Measurements from ENCODE around the gene FANCD2. TPM values are rescaled to one million over a fixed set of nuclear protein-coding genes. Genes with fewer than 3 reads are reported as not detected.
"Not testable (repeated sequence)": the region's sequence is repeated elsewhere in the genome, so short reads cannot be mapped to it uniquely, and the experiment has no call there.

FANCD2 gene
- total RNA-seq, 3 donors from 2014 or later = 3.8 to 12.9 (median 5.4) TPM

GRCh38 chr3:10088256-10088655 is 62.0 kb downstream of the FANCD2 start:
- Histone ChIP-seq H3K9me3 (no peaks in the 10 kb centered on the region), H3K4me3 (no peak overlapping the region), H3K36me3 (ENCODE audit: low read depth) (no peaks in the 10 kb centered on the region), H3K4me1 (ENCODE audit: low read depth) (no peaks in the 10 kb centered on the region)
- DNase-seq (no peak), ATAC-seq (no peak)
- no peak for TF ChIP-seq CTCF (IDR thresholded peaks at IDR 0.05)
- intact Hi-C loops (cut with DNase I, micrococcal nuclease) = no loop called here

- ATAC-seq (peak; percentile 82), DNase-seq (peak in 1 of 3 donors; percentile 30)
- H3K9me3 ChIP-seq = no peaks in the 10 kb centered on the region
- H3K4me1 ChIP-seq (ENCODE audit: low read depth) = no peaks in the 10 kb centered on the region
- intact Hi-C loops (cut with DNase I, micrococcal nuclease) = no loop called here
- H3K36me3 ChIP-seq (ENCODE audit: low read depth) = no peaks in the 10 kb centered on the region
- no peak for TF ChIP-seq CTCF (IDR thresholded peaks at IDR 0.05)
- no peak overlapping the region for H3K4me3 ChIP-seq
Measured at GRCh38 chr3:10090179-10090578, 63.9 kb downstream of the FANCD2 start.

GRCh38 chr3:10090774-10091173 is 64.5 kb downstream of the FANCD2 start:
- H3K36me3 ChIP-seq (ENCODE audit: low read depth); ATAC-seq; H3K9me3 ChIP-seq; DNase-seq; H3K4me1 ChIP-seq (ENCODE audit: low read depth); intact Hi-C loops (cut with DNase I, micrococcal nuclease); H3K4me3 ChIP-seq: not testable (repeated sequence)

- not testable (repeated sequence) for ATAC-seq
Measured at GRCh38 chr3:10091387-10091786, 65.2 kb downstream of the FANCD2 start.

GRCh38 chr3:10093678-10094077 is 67.4 kb downstream of the FANCD2 start:
- intact Hi-C loops (cut with DNase I, micrococcal nuclease) = no loop called here
- DNase-seq (no peak), ATAC-seq (no peak)
- Histone ChIP-seq H3K4me1 (ENCODE audit: low read depth) (no peaks in the 10 kb centered on the region), H3K9me3 (no peaks in the 10 kb centered on the region), H3K36me3 (ENCODE audit: low read depth) (no peaks in the 10 kb centered on the region), H3K4me3 (no peak overlapping the region)
- TF ChIP-seq CTCF (IDR thresholded peaks at IDR 0.05) = no peak

More at GRCh38 chr3:10091387-10091786, 65.2 kb downstream of the FANCD2 start:
- H3K4me1 ChIP-seq (ENCODE audit: low read depth); DNase-seq; H3K9me3 ChIP-seq; intact Hi-C loops (cut with DNase I, micrococcal nuclease); H3K4me3 ChIP-seq; H3K36me3 ChIP-seq (ENCODE audit: low read depth): not testable (repeated sequence)

GRCh38 chr3:10099041-10099440 is 72.8 kb downstream of the FANCD2 start:
- no peak for DNase-seq
- Histone ChIP-seq H3K4me1 (ENCODE audit: low read depth) (no peaks in the 10 kb centered on the region), H3K4me3 (no peak overlapping the region), H3K36me3 (ENCODE audit: low read depth) (no peaks in the 10 kb centered on the region), H3K9me3 (no peaks in the 10 kb centered on the region)
- no peak for TF ChIP-seq CTCF (IDR thresholded peaks at IDR 0.05)
- no peak for ATAC-seq
- intact Hi-C loops (cut with DNase I, micrococcal nuclease) = no loop called here

GRCh38 chr3:10106919-10107318 is 80.7 kb downstream of the FANCD2 start:
- Histone ChIP-seq H3K9me3 (no peaks in the 10 kb centered on the region), H3K36me3 (ENCODE audit: low read depth) (no peaks in the 10 kb centered on the region), H3K4me1 (ENCODE audit: low read depth) (no peaks in the 10 kb centered on the region), H3K4me3 (no peak overlapping the region)
- intact Hi-C loops (cut with DNase I, micrococcal nuclease) = no loop called here
- DNase-seq (no peak), ATAC-seq (no peak)
- TF ChIP-seq CTCF (IDR thresholded peaks at IDR 0.05) = no peak

All from mucosa of descending colon (tissue), 3 donors.